Retina (tissue), 1 donor: Measurements from ENCODE around the gene ADAR.

Source experiments
- DNase-seq: peaks from one replicate; pipeline ENCODE4 v3.0.0-alpha.2; 2016

The ADAR gene

GRCh38 chr1:154557248-154557938 is 50.6 kb downstream of the ADAR start:
- DNase-seq = no peak

- no peak for DNase-seq
Measured at GRCh38 chr1:154556422-154556821, 51.6 kb downstream of the ADAR start.

- DNase-seq = no peak
Measured at GRCh38 chr1:154553056-154554030, 54.6 kb downstream of the ADAR start.

GRCh38 chr1:154552036-154552435 is 56.0 kb downstream of the ADAR start:
- no peak for DNase-seq

- DNase-seq = no peak
Measured at GRCh38 chr1:154551474-154551873, 56.5 kb downstream of the ADAR start.

- no peak for DNase-seq
Measured at GRCh38 chr1:154550657-154551056, 57.3 kb downstream of the ADAR start.

- DNase-seq = no peak
Measured at GRCh38 chr1:154550070-154550469, 57.9 kb downstream of the ADAR start.

- DNase-seq = no peak
Measured at GRCh38 chr1:154549202-154549770, 58.7 kb downstream of the ADAR start.

GRCh38 chr1:154548028-154548427 is 60.0 kb downstream of the ADAR start:
- no peak for DNase-seq

GRCh38 chr1:154547105-154547732 is 60.8 kb downstream of the ADAR start:
- no peak for DNase-seq

GRCh38 chr1:154546264-154547063 is 61.5 kb downstream of the ADAR start:
- DNase-seq = peak; percentile 50

- no peak for DNase-seq
Measured at GRCh38 chr1:154541231-154541630, 66.8 kb downstream of the ADAR start.

GRCh38 chr1:154539486-154540483 is 68.2 kb downstream of the ADAR start:
- DNase-seq = no peak

- DNase-seq = no peak
Measured at GRCh38 chr1:154536570-154536969, 71.4 kb downstream of the ADAR start.

- DNase-seq = peak; percentile 10
Measured at GRCh38 chr1:154533952-154534844, 73.8 kb downstream of the ADAR start.
